Astrocyte (in vitro differentiated cells and primary cell): ENCODE results near the gene PCBP3. TPM values are rescaled to one million over a fixed set of nuclear protein-coding genes. Genes with fewer than 3 reads are reported as not detected.
"Not testable (repeated sequence)": the region's sequence is repeated elsewhere in the genome, so short reads cannot be mapped to it uniquely, and the experiment has no call there.

ENCODE experiments used
- DNase-seq: peaks from one replicate; pipeline ENCODE4 v3.0.0-alpha.2; 2010; ENCODE audit warnings: low read depth
- FAIRE-seq: peaks from 2 replicates; lab custom pipeline; 2011; peaks lifted over from hg19 to GRCh38; lab: Jason Lieb, UNC
- H2AFZ ChIP-seq: 2 replicates; pipeline ENCODE4 v1.6.0; 2012; ENCODE audit warnings: low read depth, low read length, inconsistent platforms
- H3K27ac ChIP-seq: 2 replicates; pipeline ENCODE4 v1.5.1; 2011; ENCODE audit warnings: low read depth, low read length, inconsistent platforms
- H3K27me3 ChIP-seq: 2 replicates; pipeline ENCODE4 v1.6.0; 2011; ENCODE audit warnings: low read length, inconsistent platforms; ENCODE audit not compliant: insufficient read depth
- H3K36me3 ChIP-seq: 2 replicates; pipeline ENCODE4 v1.5.1; 2011; ENCODE audit warnings: low read length, inconsistent platforms; ENCODE audit not compliant: insufficient read depth
- H3K4me1 ChIP-seq: 2 replicates; pipeline ENCODE4 v1.5.1; 2011; ENCODE audit warnings: low read length, inconsistent platforms; ENCODE audit not compliant: insufficient read depth
- H3K4me2 ChIP-seq: 2 replicates; pipeline ENCODE4 v1.6.0; 2012; ENCODE audit warnings: low read length, inconsistent platforms
- H3K4me3 ChIP-seq: 2 replicates; pipeline ENCODE4 v1.5.1; 2011; ENCODE audit warnings: low read depth, mild to moderate bottlenecking, low read length, inconsistent platforms; ENCODE audit not compliant: insufficient read depth
- H3K79me2 ChIP-seq: 2 replicates; pipeline ENCODE4 v1.6.0; 2012; ENCODE audit warnings: mild to moderate bottlenecking, low read length, inconsistent platforms; ENCODE audit not compliant: insufficient read depth
- H3K9ac ChIP-seq: 2 replicates; pipeline ENCODE4 v1.6.0; 2012; ENCODE audit warnings: mild to moderate bottlenecking, low read length, inconsistent platforms
- H3K9me3 ChIP-seq: 2 replicates; pipeline ENCODE4 v1.5.1; 2012; ENCODE audit warnings: low read depth, mild to moderate bottlenecking, low read length, inconsistent platforms; ENCODE audit not compliant: insufficient read depth
- H4K20me1 ChIP-seq: 2 replicates; pipeline ENCODE4 v1.6.0; 2012; ENCODE audit warnings: low read length, inconsistent platforms; ENCODE audit not compliant: insufficient read depth
- H3K27ac Mint-ChIP-seq: one replicate; pipeline ENCODE4 v1.8.0; 2021; ENCODE audit warnings: mild to moderate bottlenecking, mixed read lengths; ENCODE audit not compliant: unreplicated experiment
- H3K27me3 Mint-ChIP-seq: one replicate; pipeline ENCODE4 v1.8.0; 2021; ENCODE audit warnings: low read depth, mixed read lengths; ENCODE audit not compliant: unreplicated experiment
- H3K36me3 Mint-ChIP-seq: one replicate; pipeline ENCODE4 v1.8.0; 2021; ENCODE audit warnings: low read depth, mixed read lengths; ENCODE audit not compliant: unreplicated experiment
- H3K4me1 Mint-ChIP-seq: one replicate; pipeline ENCODE4 v1.8.0; 2021; ENCODE audit warnings: low read depth, mixed read lengths; ENCODE audit not compliant: unreplicated experiment
- H3K4me3 Mint-ChIP-seq: one replicate; pipeline ENCODE4 v1.8.0; 2021; ENCODE audit warnings: mild to moderate bottlenecking, moderate library complexity, mixed read lengths; ENCODE audit not compliant: unreplicated experiment
- H3K9me3 Mint-ChIP-seq: one replicate; pipeline ENCODE4 v1.8.0; 2021; ENCODE audit warnings: mild to moderate bottlenecking, mixed read lengths; ENCODE audit not compliant: unreplicated experiment
- EZH2 ChIP-seq: IDR thresholded peaks from 2 replicates; pipeline ENCODE4 v1.6.1; 2012; ENCODE audit warnings: mild to moderate bottlenecking, low read length, inconsistent platforms; ENCODE audit not compliant: insufficient read depth
- total RNA-seq: library from RNA; stranded (reverse); gene quantifications from 2 replicates; pipeline ENCODE4 v1.2.1, GENCODE V29; 2021
- TF ChIP-seq, protein P1 (sequence below): IDR thresholded peaks from 2 replicates; pipeline ENCODE4 v1.5.1; 2011; ENCODE audit warnings: low read depth, mild to moderate bottlenecking, inconsistent platforms, low read length, moderate library complexity; ENCODE audit not compliant: insufficient read depth

The PCBP3 gene
- total RNA-seq, 1 donor from 2014 or later = 1.8 TPM

DNA sequence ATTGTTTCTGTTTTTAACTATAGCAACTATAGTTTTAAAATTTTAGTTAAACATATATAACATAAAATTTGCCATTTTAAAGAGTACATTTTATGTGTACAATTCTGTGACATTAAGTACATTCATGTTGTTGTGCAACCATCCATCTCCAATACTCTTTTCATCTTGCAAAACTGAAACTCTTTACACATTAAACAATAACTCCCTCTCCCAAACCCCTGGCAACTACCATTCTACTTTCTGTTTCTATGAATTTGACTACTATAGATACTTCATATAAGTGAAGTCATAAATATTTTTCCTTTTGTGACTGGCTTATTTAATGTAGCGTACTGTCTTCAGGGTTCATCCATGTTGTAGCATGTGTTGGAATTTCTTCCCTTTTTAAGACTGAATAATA is 25.9 kb downstream of the PCBP3 start:
- H3K27ac ChIP-seq = no peak overlapping the region
- TF ChIP-seq, protein P1, sequence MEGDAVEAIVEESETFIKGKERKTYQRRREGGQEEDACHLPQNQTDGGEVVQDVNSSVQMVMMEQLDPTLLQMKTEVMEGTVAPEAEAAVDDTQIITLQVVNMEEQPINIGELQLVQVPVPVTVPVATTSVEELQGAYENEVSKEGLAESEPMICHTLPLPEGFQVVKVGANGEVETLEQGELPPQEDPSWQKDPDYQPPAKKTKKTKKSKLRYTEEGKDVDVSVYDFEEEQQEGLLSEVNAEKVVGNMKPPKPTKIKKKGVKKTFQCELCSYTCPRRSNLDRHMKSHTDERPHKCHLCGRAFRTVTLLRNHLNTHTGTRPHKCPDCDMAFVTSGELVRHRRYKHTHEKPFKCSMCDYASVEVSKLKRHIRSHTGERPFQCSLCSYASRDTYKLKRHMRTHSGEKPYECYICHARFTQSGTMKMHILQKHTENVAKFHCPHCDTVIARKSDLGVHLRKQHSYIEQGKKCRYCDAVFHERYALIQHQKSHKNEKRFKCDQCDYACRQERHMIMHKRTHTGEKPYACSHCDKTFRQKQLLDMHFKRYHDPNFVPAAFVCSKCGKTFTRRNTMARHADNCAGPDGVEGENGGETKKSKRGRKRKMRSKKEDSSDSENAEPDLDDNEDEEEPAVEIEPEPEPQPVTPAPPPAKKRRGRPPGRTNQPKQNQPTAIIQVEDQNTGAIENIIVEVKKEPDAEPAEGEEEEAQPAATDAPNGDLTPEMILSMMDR = no peak
- TF ChIP-seq EZH2 = no peak
- H3K4me3 Mint-ChIP-seq = no peak overlapping the region
- H3K79me2 ChIP-seq = no peaks in the 10 kb centered on the region
- H3K4me1 Mint-ChIP-seq = no peaks in the 10 kb centered on the region
- FAIRE-seq = no peak
- no peak overlapping the region for H3K27ac Mint-ChIP-seq
- peaks cover 5% of the 10 kb centered on the region for H3K27me3 Mint-ChIP-seq
- H3K4me2 ChIP-seq = no peak overlapping the region
- no peak overlapping the region for H3K9ac ChIP-seq
- H3K4me1 ChIP-seq = no peaks in the 10 kb centered on the region
- no peak overlapping the region for H2AFZ ChIP-seq
- peaks cover 2% of the 10 kb centered on the region for H3K36me3 Mint-ChIP-seq
- no peaks in the 10 kb centered on the region for H4K20me1 ChIP-seq
- H3K4me3 ChIP-seq = no peak overlapping the region
- no peak for DNase-seq
- no peaks in the 10 kb centered on the region for H3K9me3 ChIP-seq
- H3K27me3 ChIP-seq = no peaks in the 10 kb centered on the region
- H3K9me3 Mint-ChIP-seq = peaks cover 12% of the 10 kb centered on the region
- peaks cover 5% of the 10 kb centered on the region for H3K36me3 ChIP-seq

DNA sequence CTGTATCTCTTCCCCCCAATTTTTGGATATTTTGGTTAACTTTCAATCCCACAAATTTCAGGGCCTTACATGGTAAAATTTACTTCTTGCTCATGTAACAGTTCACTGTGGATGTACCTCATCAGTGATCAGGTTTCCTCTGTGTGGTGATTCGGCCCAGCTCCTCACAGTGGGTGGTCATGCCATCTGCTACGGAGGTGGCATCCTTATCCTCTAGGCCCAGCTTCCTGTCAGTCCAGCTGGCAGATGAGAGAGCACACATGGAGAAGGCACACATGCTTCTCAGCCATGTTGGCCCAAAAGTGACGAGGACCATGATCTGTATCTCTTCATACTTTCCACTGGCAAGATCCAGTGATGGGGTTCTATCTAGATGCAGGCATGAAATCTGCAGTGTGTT is 27.2 kb downstream of the PCBP3 start:
- no peak overlapping the region for H3K9ac ChIP-seq
- H3K27ac ChIP-seq = no peak overlapping the region
- TF ChIP-seq EZH2 = no peak
- TF ChIP-seq, protein P1 = no peak
- H3K4me2 ChIP-seq = no peak overlapping the region
- H3K27me3 ChIP-seq = no peaks in the 10 kb centered on the region
- no peaks in the 10 kb centered on the region for H3K9me3 ChIP-seq
- Mint-ChIP-seq H3K27me3 (peaks cover 5% of the 10 kb centered on the region), H3K27ac (no peak overlapping the region), H3K4me1 (no peaks in the 10 kb centered on the region), H3K4me3 (no peak overlapping the region), H3K36me3 (peaks cover 2% of the 10 kb centered on the region), H3K9me3 (peaks cover 12% of the 10 kb centered on the region)
- H3K4me1 ChIP-seq = no peaks in the 10 kb centered on the region
- no peaks in the 10 kb centered on the region for H3K79me2 ChIP-seq
- FAIRE-seq (no peak), DNase-seq (no peak)
- H3K36me3 ChIP-seq = peaks cover 5% of the 10 kb centered on the region
- H2AFZ ChIP-seq = no peak overlapping the region
- H3K4me3 ChIP-seq = no peak overlapping the region
- H4K20me1 ChIP-seq = no peaks in the 10 kb centered on the region

DNA sequence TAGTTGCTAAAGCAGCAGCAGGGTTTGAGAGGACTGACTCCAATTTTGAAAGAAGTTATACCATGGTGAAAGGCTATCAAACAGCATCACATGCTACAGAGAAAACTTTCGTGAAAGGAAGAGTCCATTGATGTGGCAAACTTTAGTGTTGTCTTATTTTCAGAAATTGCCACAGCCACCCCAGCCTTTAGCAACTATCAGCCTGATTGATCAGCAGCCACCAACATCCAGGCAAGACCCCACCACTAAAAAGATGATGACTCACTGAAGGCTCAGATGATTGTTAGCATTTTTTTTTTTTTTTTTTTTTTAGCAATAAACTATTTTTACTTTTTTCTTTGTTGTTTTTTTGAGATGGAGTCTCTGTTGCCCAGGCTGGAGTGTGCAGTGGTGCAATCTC is 35.3 kb downstream of the PCBP3 start:
- H3K36me3 ChIP-seq, H3K4me2 ChIP-seq, H3K4me3 ChIP-seq, H3K4me1 Mint-ChIP-seq, DNase-seq, H3K4me3 Mint-ChIP-seq, H2AFZ ChIP-seq, H3K4me1 ChIP-seq, H3K9me3 ChIP-seq, H3K27ac ChIP-seq, H3K27me3 ChIP-seq, H3K27ac Mint-ChIP-seq, H3K36me3 Mint-ChIP-seq, H4K20me1 ChIP-seq, H3K79me2 ChIP-seq, H3K9me3 Mint-ChIP-seq, H3K27me3 Mint-ChIP-seq, FAIRE-seq, H3K9ac ChIP-seq: not testable (repeated sequence)
